NCI-H226 (cell line): Measurements from ENCODE around the gene TPO.
"Not testable (repeated sequence)": the region's sequence is repeated elsewhere in the genome, so short reads cannot be mapped to it uniquely, and the experiment has no call there.

Experiments used
- DNase-seq: peaks from one replicate; pipeline ENCODE4 v3.0.0-alpha.2; 2015

Gene TPO

GRCh38 chr2:1406434-1406833, 6.8 kb upstream of the TPO start:
- no peak for DNase-seq

- DNase-seq: no peak
Observed at GRCh38 chr2:1407950-1408675, 5.2 kb upstream of the TPO start.

GRCh38 chr2:1414121-1414520, 858 bp downstream of the TPO start:
- DNase-seq: no peak

GRCh38 chr2:1414901-1415300, 1.6 kb downstream of the TPO start:
- DNase-seq: not testable (repeated sequence)

GRCh38 chr2:1415501-1415900, 2.2 kb downstream of the TPO start:
- no peak for DNase-seq

GRCh38 chr2:1418566-1418965, 5.3 kb downstream of the TPO start:
- DNase-seq: no peak

GRCh38 chr2:1420746-1421480, 7.7 kb downstream of the TPO start:
- DNase-seq: no peak

GRCh38 chr2:1421731-1422130, 8.5 kb downstream of the TPO start:
- DNase-seq: no peak

- no peak for DNase-seq
Observed at GRCh38 chr2:1422131-1422530, 8.9 kb downstream of the TPO start.

GRCh38 chr2:1422716-1423285, 9.5 kb downstream of the TPO start:
- DNase-seq: no peak

GRCh38 chr2:1427086-1427485, 13.8 kb downstream of the TPO start:
- DNase-seq: no peak

GRCh38 chr2:1429895-1430294, 16.6 kb downstream of the TPO start:
- no peak for DNase-seq

GRCh38 chr2:1430491-1430890, 17.2 kb downstream of the TPO start:
- DNase-seq: no peak

- DNase-seq: no peak
Observed at GRCh38 chr2:1431886-1432400, 18.7 kb downstream of the TPO start.

GRCh38 chr2:1432726-1433125, 19.5 kb downstream of the TPO start:
- no peak for DNase-seq

- no peak for DNase-seq
Observed at GRCh38 chr2:1436369-1436768, 23.1 kb downstream of the TPO start.

GRCh38 chr2:1437101-1437500, 23.8 kb downstream of the TPO start:
- DNase-seq: no peak

GRCh38 chr2:1437537-1437936, 24.3 kb downstream of the TPO start:
- no peak for DNase-seq

GRCh38 chr2:1438972-1439371, 25.7 kb downstream of the TPO start:
- DNase-seq: no peak

GRCh38 chr2:1440581-1440980, 27.3 kb downstream of the TPO start:
- no peak for DNase-seq

GRCh38 chr2:1446301-1446700, 33.0 kb downstream of the TPO start:
- DNase-seq: no peak

- DNase-seq: no peak
Observed at GRCh38 chr2:1448009-1448408, 34.7 kb downstream of the TPO start.

GRCh38 chr2:1450915-1451314, 37.7 kb downstream of the TPO start:
- DNase-seq: no peak

GRCh38 chr2:1451422-1451821, 38.2 kb downstream of the TPO start:
- no peak for DNase-seq
